ENCODE measurements around the gene POU3F3.

Gene POU3F3

GRCh38 chr2:104870100-104870975 lies 16.4 kb downstream of the POU3F3 start:
- no peak overlapping the region for H3K27ac ChIP-seq (ENCODE audit: low read depth, low read length)
- H3K4me1 ChIP-seq (ENCODE audit: control insufficient read depth, insufficient read depth, low read length, unreplicated experiment), result peaks cover 6% of the 10 kb centered on the region
- no peaks in the 10 kb centered on the region for H3K36me3 ChIP-seq (ENCODE audit: insufficient read depth, low read length)
- no peak overlapping the region for H2AFZ ChIP-seq (ENCODE audit: low read length, unreplicated experiment)
- H3K27me3 ChIP-seq (ENCODE audit: insufficient read depth, low read length), result peaks cover 78% of the 10 kb centered on the region
- no peaks in the 10 kb centered on the region for H3K79me2 ChIP-seq (ENCODE audit: control insufficient read depth, insufficient read depth, low read length, unreplicated experiment)
- H3K4me3 ChIP-seq (ENCODE audit: low read depth, low read length), result no peak overlapping the region

- Histone ChIP-seq H3K27me3 (ENCODE audit: insufficient read depth, low read length) (peaks cover 65% of the 10 kb centered on the region), H3K79me2 (ENCODE audit: control insufficient read depth, insufficient read depth, low read length, unreplicated experiment) (no peaks in the 10 kb centered on the region), H3K36me3 (ENCODE audit: insufficient read depth, low read length) (no peaks in the 10 kb centered on the region), H2AFZ (ENCODE audit: low read length, unreplicated experiment) (no peak overlapping the region), H3K27ac (ENCODE audit: low read depth, low read length) (no peak overlapping the region), H3K4me3 (ENCODE audit: low read depth, low read length) (peak overlapping the region; percentile 80), H3K4me1 (ENCODE audit: control insufficient read depth, insufficient read depth, low read length, unreplicated experiment) (peaks cover 6% of the 10 kb centered on the region)
Measured at GRCh38 chr2:104871649-104871971, 17.7 kb downstream of the POU3F3 start.

- Histone ChIP-seq H3K27ac (ENCODE audit: low read depth, low read length) (no peak overlapping the region), H3K36me3 (ENCODE audit: insufficient read depth, low read length) (no peaks in the 10 kb centered on the region), H3K4me3 (ENCODE audit: low read depth, low read length) (peak overlapping the region; percentile 80), H2AFZ (ENCODE audit: low read length, unreplicated experiment) (peak overlapping the region; percentile 80), H3K27me3 (ENCODE audit: insufficient read depth, low read length) (peaks cover 59% of the 10 kb centered on the region), H3K79me2 (ENCODE audit: control insufficient read depth, insufficient read depth, low read length, unreplicated experiment) (no peaks in the 10 kb centered on the region), H3K4me1 (ENCODE audit: control insufficient read depth, insufficient read depth, low read length, unreplicated experiment) (peaks cover 6% of the 10 kb centered on the region)
Measured at GRCh38 chr2:104871972-104872865, 18.3 kb downstream of the POU3F3 start.

GRCh38 chr2:104872866-104873688 lies 19.2 kb downstream of the POU3F3 start:
- peak overlapping the region; percentile 80 for H3K4me3 ChIP-seq (ENCODE audit: low read depth, low read length)
- H3K4me1 ChIP-seq (ENCODE audit: control insufficient read depth, insufficient read depth, low read length, unreplicated experiment), result peaks cover 6% of the 10 kb centered on the region
- peak overlapping the region; percentile 80 for H2AFZ ChIP-seq (ENCODE audit: low read length, unreplicated experiment)
- H3K27ac ChIP-seq (ENCODE audit: low read depth, low read length), result no peak overlapping the region
- no peaks in the 10 kb centered on the region for H3K79me2 ChIP-seq (ENCODE audit: control insufficient read depth, insufficient read depth, low read length, unreplicated experiment)
- H3K27me3 ChIP-seq (ENCODE audit: insufficient read depth, low read length), result peaks cover 51% of the 10 kb centered on the region
- H3K36me3 ChIP-seq (ENCODE audit: insufficient read depth, low read length), result no peaks in the 10 kb centered on the region

- peak overlapping the region; percentile 80 for H3K4me3 ChIP-seq (ENCODE audit: low read depth, low read length)
- no peaks in the 10 kb centered on the region for H3K36me3 ChIP-seq (ENCODE audit: insufficient read depth, low read length)
- no peak overlapping the region for H3K27ac ChIP-seq (ENCODE audit: low read depth, low read length)
- H3K4me1 ChIP-seq (ENCODE audit: control insufficient read depth, insufficient read depth, low read length, unreplicated experiment), result peaks cover 6% of the 10 kb centered on the region
- peak overlapping the region; percentile 80 for H2AFZ ChIP-seq (ENCODE audit: low read length, unreplicated experiment)
- no peaks in the 10 kb centered on the region for H3K79me2 ChIP-seq (ENCODE audit: control insufficient read depth, insufficient read depth, low read length, unreplicated experiment)
- H3K27me3 ChIP-seq (ENCODE audit: insufficient read depth, low read length), result peaks cover 45% of the 10 kb centered on the region
Measured at GRCh38 chr2:104873689-104874054, 19.8 kb downstream of the POU3F3 start.

GRCh38 chr2:104874230-104874629 lies 20.3 kb downstream of the POU3F3 start:
- no peaks in the 10 kb centered on the region for H3K79me2 ChIP-seq (ENCODE audit: control insufficient read depth, insufficient read depth, low read length, unreplicated experiment)
- peaks cover 6% of the 10 kb centered on the region for H3K4me1 ChIP-seq (ENCODE audit: control insufficient read depth, insufficient read depth, low read length, unreplicated experiment)
- no peak overlapping the region for H2AFZ ChIP-seq (ENCODE audit: low read length, unreplicated experiment)
- peaks cover 39% of the 10 kb centered on the region for H3K27me3 ChIP-seq (ENCODE audit: insufficient read depth, low read length)
- H3K27ac ChIP-seq (ENCODE audit: low read depth, low read length), result no peak overlapping the region
- H3K4me3 ChIP-seq (ENCODE audit: low read depth, low read length), result no peak overlapping the region
- H3K36me3 ChIP-seq (ENCODE audit: insufficient read depth, low read length), result no peaks in the 10 kb centered on the region

- Histone ChIP-seq H2AFZ (ENCODE audit: low read length, unreplicated experiment) (no peak overlapping the region), H3K4me3 (ENCODE audit: low read depth, low read length) (no peak overlapping the region), H3K79me2 (ENCODE audit: control insufficient read depth, insufficient read depth, low read length, unreplicated experiment) (no peaks in the 10 kb centered on the region), H3K4me1 (ENCODE audit: control insufficient read depth, insufficient read depth, low read length, unreplicated experiment) (peaks cover 6% of the 10 kb centered on the region), H3K27me3 (ENCODE audit: insufficient read depth, low read length) (peaks cover 36% of the 10 kb centered on the region), H3K27ac (ENCODE audit: low read depth, low read length) (no peak overlapping the region), H3K36me3 (ENCODE audit: insufficient read depth, low read length) (no peaks in the 10 kb centered on the region)
Measured at GRCh38 chr2:104875262-104875661, 21.3 kb downstream of the POU3F3 start.

- no peaks in the 10 kb centered on the region for H3K36me3 ChIP-seq (ENCODE audit: insufficient read depth, low read length)
- H3K4me1 ChIP-seq (ENCODE audit: control insufficient read depth, insufficient read depth, low read length, unreplicated experiment), result peaks cover 6% of the 10 kb centered on the region
- no peak overlapping the region for H3K27ac ChIP-seq (ENCODE audit: low read depth, low read length)
- no peak overlapping the region for H3K4me3 ChIP-seq (ENCODE audit: low read depth, low read length)
- H2AFZ ChIP-seq (ENCODE audit: low read length, unreplicated experiment), result no peak overlapping the region
- H3K79me2 ChIP-seq (ENCODE audit: control insufficient read depth, insufficient read depth, low read length, unreplicated experiment), result no peaks in the 10 kb centered on the region
- peaks cover 31% of the 10 kb centered on the region for H3K27me3 ChIP-seq (ENCODE audit: insufficient read depth, low read length)
Measured at GRCh38 chr2:104876606-104877570, 23.0 kb downstream of the POU3F3 start.

GRCh38 chr2:104878863-104879512 lies 25.1 kb downstream of the POU3F3 start:
- Histone ChIP-seq H3K4me3 (ENCODE audit: low read depth, low read length) (no peak overlapping the region), H3K4me1 (ENCODE audit: control insufficient read depth, insufficient read depth, low read length, unreplicated experiment) (no peaks in the 10 kb centered on the region), H3K27me3 (ENCODE audit: insufficient read depth, low read length) (peaks cover 35% of the 10 kb centered on the region), H3K79me2 (ENCODE audit: control insufficient read depth, insufficient read depth, low read length, unreplicated experiment) (no peaks in the 10 kb centered on the region), H3K36me3 (ENCODE audit: insufficient read depth, low read length) (no peaks in the 10 kb centered on the region), H2AFZ (ENCODE audit: low read length, unreplicated experiment) (no peak overlapping the region), H3K27ac (ENCODE audit: low read depth, low read length) (no peak overlapping the region)
